ENCODE data around the gene CERS6. TPM values are rescaled to one million over a fixed set of nuclear protein-coding genes. Genes with fewer than 3 reads are reported as not detected.
A peak's percentile ranks its signal among the peaks of the same experiment; 100 is the strongest.

CERS6 gene
- total RNA-seq, 2 experiments from 2014 or later = 11.9 to 12.2 TPM

DNA sequence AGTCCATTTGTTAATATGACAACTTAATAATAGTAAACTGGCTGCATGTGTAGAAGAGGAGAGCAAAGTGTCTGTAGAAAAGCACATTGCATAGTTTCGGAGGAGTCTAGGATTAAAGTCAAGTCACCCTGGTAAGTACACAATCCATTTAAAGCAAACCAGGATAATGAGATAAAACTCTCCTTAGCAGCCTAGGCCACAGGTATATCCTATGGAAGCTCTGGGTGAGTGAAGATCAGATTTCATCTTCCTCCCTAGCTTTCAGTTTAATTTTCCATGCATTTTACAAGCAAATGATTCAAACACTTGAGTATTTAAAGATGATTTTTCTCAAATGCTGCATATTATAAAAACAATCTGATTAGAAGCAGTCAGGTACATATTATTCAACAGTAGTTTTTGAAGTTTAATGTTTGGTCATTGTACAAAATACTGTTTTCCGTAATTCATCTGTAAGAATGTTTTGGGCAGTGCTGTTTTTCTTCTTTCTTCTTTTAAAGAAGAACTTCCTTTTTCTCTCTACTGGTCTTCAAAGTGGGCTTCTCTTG is 10.2 kb downstream of the CERS6 start:
- no peak for ATAC-seq (ENCODE audit: low read depth)
- H3K36me3 Mint-ChIP-seq = peaks cover 20% of the 10 kb centered on the region
- peaks cover 57% of the 10 kb centered on the region for H3K4me1 Mint-ChIP-seq
- peak overlapping the region; percentile 63 for H3K27ac Mint-ChIP-seq
- no peaks in the 10 kb centered on the region for H3K9me3 Mint-ChIP-seq
- POLR2A ChIA-PET = interaction anchor here (1.8 kb wide), 1 partner anchor 10 kb away, joined by 5 read pairs; the partner anchor contains the start of gene CERS6
- H3K27me3 Mint-ChIP-seq = no peaks in the 10 kb centered on the region
- H3K4me3 Mint-ChIP-seq = peak overlapping the region; percentile 66
- DNase-seq = no peak

- Mint-ChIP-seq H3K4me3 (peak overlapping the region; percentile 66), H3K4me1 (peaks cover 51% of the 10 kb centered on the region)
These were observed 10.9 kb downstream of the CERS6 start for GRCh38 chr2:168466834-168467565.

DNA sequence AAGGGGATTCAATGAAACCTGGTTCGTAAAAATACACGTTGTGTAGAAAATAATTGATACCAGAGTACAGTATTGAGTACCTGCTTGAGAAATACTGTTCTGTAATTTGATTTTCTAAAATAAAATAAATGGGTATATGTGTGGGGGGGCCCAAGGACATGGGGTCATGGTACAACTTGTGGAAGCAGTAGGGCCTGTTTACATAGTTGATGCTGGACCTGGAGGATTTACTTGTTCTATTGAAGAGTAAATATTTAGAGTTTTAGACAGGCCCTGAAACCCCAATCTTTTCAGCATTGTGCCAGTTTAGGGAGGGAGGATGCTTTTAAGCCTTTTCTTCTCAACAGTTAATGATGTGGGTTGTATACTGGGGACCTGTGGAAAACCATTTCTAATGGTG is 11.7 kb downstream of the CERS6 start:
- no peak for ATAC-seq (ENCODE audit: low read depth)
- Mint-ChIP-seq H3K27ac (no peak overlapping the region), H3K27me3 (no peaks in the 10 kb centered on the region), H3K9me3 (no peaks in the 10 kb centered on the region), H3K4me1 (peaks cover 51% of the 10 kb centered on the region), H3K36me3 (peaks cover 14% of the 10 kb centered on the region), H3K4me3 (no peak overlapping the region)
- DNase-seq = no peak
- POLR2A ChIA-PET = interaction anchor here (0.7 to 0.9 kb wide), 2 partner anchors 22 to 53 kb away, joined by 3 read pairs; no protein-coding TSS in a partner anchor

More at GRCh38 chr2:168466834-168467565, 10.9 kb downstream of the CERS6 start:
- peak overlapping the region; percentile 63 for H3K27ac Mint-ChIP-seq
- ATAC-seq (ENCODE audit: low read depth) (peak; percentile 17), DNase-seq (no peak)
- no peaks in the 10 kb centered on the region for H3K27me3 Mint-ChIP-seq
- peaks cover 17% of the 10 kb centered on the region for H3K36me3 Mint-ChIP-seq
- POLR2A ChIA-PET = interaction anchor here (0.7 to 1.8 kb wide), 3 partner anchors 11 to 54 kb away, joined by 3 to 5 read pairs (median 3); partner anchors contain the start of gene CERS6
- no peaks in the 10 kb centered on the region for H3K9me3 Mint-ChIP-seq

- H3K27ac Mint-ChIP-seq = no peak overlapping the region
- DNase-seq (no peak), ATAC-seq (ENCODE audit: low read depth) (no peak)
- H3K27me3 Mint-ChIP-seq = no peaks in the 10 kb centered on the region
- POLR2A ChIA-PET = interaction anchor here (1.2 kb wide), 1 partner anchor 13 kb away, joined by 3 read pairs; no protein-coding TSS in a partner anchor
- no peaks in the 10 kb centered on the region for H3K9me3 Mint-ChIP-seq
- peaks cover 51% of the 10 kb centered on the region for H3K4me1 Mint-ChIP-seq
- no peak overlapping the region for H3K4me3 Mint-ChIP-seq
- H3K36me3 Mint-ChIP-seq = peaks cover 15% of the 10 kb centered on the region
These were observed 12.3 kb downstream of the CERS6 start for GRCh38 chr2:168468354-168468753.

- Mint-ChIP-seq H3K36me3 (peaks cover 17% of the 10 kb centered on the region), H3K27me3 (no peaks in the 10 kb centered on the region), H3K9me3 (peaks cover 3% of the 10 kb centered on the region), H3K4me1 (peaks cover 51% of the 10 kb centered on the region), H3K4me3 (no peak overlapping the region), H3K27ac (no peak overlapping the region)
- POLR2A ChIA-PET = interaction anchor here (1.2 kb wide), 1 partner anchor 12 kb away, joined by 3 read pairs; no protein-coding TSS in a partner anchor
- ATAC-seq (ENCODE audit: low read depth) (no peak), DNase-seq (no peak)
These were observed 13.4 kb downstream of the CERS6 start for GRCh38 chr2:168469281-168469988.

DNA sequence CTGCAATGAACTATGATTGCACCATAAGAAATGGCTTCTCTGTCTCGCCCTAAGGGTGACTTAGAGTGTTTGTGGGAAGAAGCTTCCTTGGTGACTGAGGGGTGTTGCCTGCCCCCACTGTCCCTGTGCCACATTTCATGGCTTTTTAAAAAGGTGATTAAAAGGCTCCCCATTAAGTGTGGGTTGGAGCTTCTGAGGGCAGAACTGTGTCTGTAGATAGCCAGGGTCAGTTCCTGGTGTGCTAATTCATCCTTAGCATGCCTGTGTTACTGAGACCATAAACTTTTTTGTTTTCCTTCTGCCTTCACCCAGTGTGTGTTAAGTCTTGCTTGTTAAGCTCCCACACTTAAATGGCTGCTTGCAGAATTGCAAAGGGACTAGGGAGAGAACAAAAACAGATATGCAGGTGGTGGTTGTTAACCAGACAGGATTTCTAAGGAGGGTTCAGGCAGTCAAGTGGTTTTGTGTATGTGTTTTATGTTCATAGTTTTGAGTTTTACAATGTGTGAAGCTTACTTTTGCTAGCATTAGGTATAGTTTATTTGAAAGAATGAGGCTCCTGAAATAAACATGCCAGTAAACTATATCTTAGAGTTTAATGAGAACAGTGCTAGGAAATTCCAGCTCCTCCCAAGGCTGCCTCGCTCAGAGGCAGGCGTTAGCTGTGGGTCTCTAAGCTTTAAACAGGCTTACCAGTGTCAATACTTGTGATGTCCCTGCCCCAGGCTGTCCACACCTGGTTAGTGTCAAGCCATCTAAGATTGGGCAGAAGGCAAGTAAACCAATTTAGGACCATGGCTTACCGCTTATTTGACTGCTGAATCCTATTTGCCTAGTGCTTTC is 14.5 kb downstream of the CERS6 start:
- Mint-ChIP-seq H3K27me3 (no peaks in the 10 kb centered on the region), H3K4me1 (peaks cover 41% of the 10 kb centered on the region), H3K36me3 (peaks cover 12% of the 10 kb centered on the region), H3K27ac (peak overlapping the region; percentile 9), H3K4me3 (no peak overlapping the region), H3K9me3 (peaks cover 3% of the 10 kb centered on the region)
- no peak for ATAC-seq (ENCODE audit: low read depth)
- DNase-seq = no peak
- POLR2A ChIA-PET = interaction anchor here (1.2 kb wide), 1 partner anchor 12 kb away, joined by 4 read pairs; no protein-coding TSS in a partner anchor

- peaks cover 12% of the 10 kb centered on the region for H3K36me3 Mint-ChIP-seq
- no peak overlapping the region for H3K4me3 Mint-ChIP-seq
- ATAC-seq (ENCODE audit: low read depth) = no peak
- POLR2A ChIA-PET = interaction anchor here (1.2 kb wide), 1 partner anchor 11 kb away, joined by 4 read pairs; no protein-coding TSS in a partner anchor
- no peak overlapping the region for H3K27ac Mint-ChIP-seq
- no peaks in the 10 kb centered on the region for H3K27me3 Mint-ChIP-seq
- peaks cover 35% of the 10 kb centered on the region for H3K4me1 Mint-ChIP-seq
- peaks cover 5% of the 10 kb centered on the region for H3K9me3 Mint-ChIP-seq
- DNase-seq = no peak
These were observed 15.0 kb downstream of the CERS6 start for GRCh38 chr2:168471163-168471475.

GRCh38 chr2:168475636-168476035 is 19.6 kb downstream of the CERS6 start:
- peaks cover 9% of the 10 kb centered on the region for H3K4me1 Mint-ChIP-seq
- POLR2A ChIA-PET = no interaction called here
- H3K27me3 Mint-ChIP-seq = no peaks in the 10 kb centered on the region
- ATAC-seq (ENCODE audit: low read depth) = no peak
- peaks cover 5% of the 10 kb centered on the region for H3K9me3 Mint-ChIP-seq
- no peak overlapping the region for H3K27ac Mint-ChIP-seq
- peaks cover 26% of the 10 kb centered on the region for H3K36me3 Mint-ChIP-seq
- DNase-seq = no peak
- no peak overlapping the region for H3K4me3 Mint-ChIP-seq

DNA sequence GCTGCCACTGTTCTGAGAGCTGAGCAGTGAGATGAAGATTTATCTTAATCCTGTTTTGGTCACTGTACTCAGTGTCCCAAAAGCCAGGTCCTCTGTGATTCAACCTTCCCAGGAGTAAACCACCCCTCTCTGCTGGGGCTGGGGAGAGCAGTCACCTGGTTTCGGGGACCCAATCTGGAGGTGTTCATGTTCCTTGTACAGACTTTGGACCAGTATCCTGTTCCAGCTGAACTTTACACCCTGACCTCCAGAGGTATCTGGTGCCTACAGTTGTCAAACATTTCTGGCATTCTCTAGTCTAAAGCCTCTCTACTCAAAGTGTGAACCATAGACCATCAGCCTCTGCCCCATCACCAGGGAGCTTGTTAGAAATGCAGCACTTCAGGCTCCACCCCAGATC is 22.1 kb downstream of the CERS6 start:
- H3K27me3 Mint-ChIP-seq = no peaks in the 10 kb centered on the region
- no peak for ATAC-seq (ENCODE audit: low read depth)
- POLR2A ChIA-PET = no interaction called here
- H3K4me1 Mint-ChIP-seq = peaks cover 9% of the 10 kb centered on the region
- DNase-seq = no peak
- peaks cover 23% of the 10 kb centered on the region for H3K36me3 Mint-ChIP-seq
- H3K9me3 Mint-ChIP-seq = peaks cover 5% of the 10 kb centered on the region
- H3K27ac Mint-ChIP-seq = no peak overlapping the region
- H3K4me3 Mint-ChIP-seq = no peak overlapping the region

DNA sequence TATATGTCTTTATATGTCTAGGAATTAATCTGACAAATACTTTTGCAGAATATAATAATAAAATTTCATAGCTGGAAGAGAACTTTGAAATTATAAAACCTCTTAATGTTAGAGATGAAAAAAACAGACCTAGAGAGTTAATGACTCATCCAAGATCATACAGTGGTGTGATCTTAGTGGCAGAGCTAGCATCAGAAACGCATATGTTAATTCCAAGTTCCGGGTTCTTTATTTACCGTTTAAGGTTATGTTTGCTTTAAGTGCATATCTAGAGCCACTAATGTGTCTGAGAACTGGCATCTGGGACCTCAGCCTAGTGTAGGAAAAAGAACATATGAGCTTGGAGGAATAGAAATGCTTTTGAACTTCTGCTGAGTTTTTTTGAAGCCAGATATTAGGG is 24.3 kb downstream of the CERS6 start:
- ATAC-seq (ENCODE audit: low read depth) (no peak), DNase-seq (no peak)
- Mint-ChIP-seq H3K36me3 (peaks cover 24% of the 10 kb centered on the region), H3K9me3 (peaks cover 3% of the 10 kb centered on the region), H3K4me1 (peaks cover 8% of the 10 kb centered on the region), H3K27ac (no peak overlapping the region), H3K27me3 (no peaks in the 10 kb centered on the region), H3K4me3 (no peak overlapping the region)
- POLR2A ChIA-PET = no interaction called here

GRCh38 chr2:168480825-168481585 is 24.9 kb downstream of the CERS6 start:
- Mint-ChIP-seq H3K4me1 (peaks cover 8% of the 10 kb centered on the region), H3K27ac (no peak overlapping the region), H3K27me3 (no peaks in the 10 kb centered on the region), H3K36me3 (peaks cover 26% of the 10 kb centered on the region), H3K9me3 (peaks cover 4% of the 10 kb centered on the region), H3K4me3 (no peak overlapping the region)
- POLR2A ChIA-PET = interaction anchor here (1.1 to 1.4 kb wide), 2 partner anchors 12 to 25 kb away, joined by 3 to 5 read pairs; partner anchors contain the start of gene CERS6
- no peak for DNase-seq
- no peak for ATAC-seq (ENCODE audit: low read depth)

DNA sequence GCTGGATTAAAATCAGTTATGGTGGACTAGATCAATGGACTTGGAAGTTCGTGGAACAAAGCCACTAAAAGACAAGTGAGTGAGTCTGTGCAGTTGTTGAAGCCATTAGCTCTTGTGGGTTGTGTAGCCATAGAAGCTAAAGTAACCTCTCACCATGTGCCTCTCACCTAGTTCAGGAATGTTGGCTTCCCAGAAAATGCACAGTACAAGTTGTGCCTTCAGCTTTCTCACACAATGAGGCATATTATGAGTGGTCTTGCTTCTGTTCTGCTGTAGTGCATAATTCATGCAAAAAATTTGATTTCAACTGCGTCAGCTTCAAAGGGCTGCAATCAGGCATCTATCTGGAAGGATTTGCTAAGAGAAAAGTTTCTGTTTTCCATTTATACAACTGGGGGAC is 26.2 kb downstream of the CERS6 start:
- Mint-ChIP-seq H3K36me3 (peaks cover 31% of the 10 kb centered on the region), H3K4me1 (peaks cover 3% of the 10 kb centered on the region), H3K4me3 (no peak overlapping the region), H3K9me3 (peaks cover 6% of the 10 kb centered on the region), H3K27ac (no peak overlapping the region), H3K27me3 (no peaks in the 10 kb centered on the region)
- DNase-seq = no peak
- POLR2A ChIA-PET = interaction anchor here (1.2 to 1.4 kb wide), 2 partner anchors 11 to 14 kb away, joined by 3 to 4 read pairs; no protein-coding TSS in a partner anchor
- ATAC-seq (ENCODE audit: low read depth) = no peak

Data from activated naive CD8-positive, alpha-beta T cell treated with anti-CD3 and anti-CD28 coated beads, Interleukin-2, amount 10 ng/mL, durations not matched to agents 7 days and 5 days (primary cell).